Measurements from ENCODE around the gene RNF222. TPM values are rescaled to one million over a fixed set of nuclear protein-coding genes. Genes with fewer than 3 reads are reported as not detected.

Gene RNF222
- total and polyA plus RNA-seq, 2 of the 4 experiments (the other 2 are of a cell fraction), result not detected

DNA sequence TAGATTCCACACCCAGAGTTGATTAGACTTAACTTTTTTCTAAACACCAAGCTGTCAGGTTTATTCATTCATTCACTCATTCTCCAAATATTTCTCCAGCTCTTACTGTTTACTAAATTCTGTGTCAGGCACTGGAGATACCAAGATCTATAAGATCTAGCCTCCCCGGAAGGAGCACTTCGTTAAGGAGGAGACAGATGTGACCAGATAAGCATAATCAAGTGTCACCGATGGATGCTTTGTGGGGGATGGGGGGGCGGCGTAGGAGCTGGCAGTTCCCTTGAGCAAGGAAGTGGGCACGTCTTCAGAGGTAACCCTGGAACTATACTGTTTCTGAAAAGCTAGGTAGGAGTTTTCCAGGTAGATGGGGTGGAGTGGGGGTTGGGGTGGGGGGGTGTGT, 10.8 kb downstream of the RNF222 start:
- POLR2A ChIA-PET (ENCODE audit: unreplicated experiment), result interaction anchor here (0.5 kb wide), 1 partner anchor 735 kb away, joined by 4 read pairs; no protein-coding TSS in a partner anchor
- H3K23ac ChIP-seq (ENCODE audit: low read depth, low read length), result no peak overlapping the region

More for the DNA sequence above, 10.8 kb downstream of the RNF222 start:
- Histone ChIP-seq H3K14ac (replicated peaks; ENCODE audit: low read depth, low read length) (no peak overlapping the region), H2BK5ac (ENCODE audit: low read depth, low read length, poor library complexity, severe bottlenecking) (no peak overlapping the region), H2AK9ac (replicated peaks; ENCODE audit: low read depth, low read length, poor library complexity) (no peak overlapping the region), H3K36me3 (ENCODE audit: control insufficient read depth, insufficient read depth, low read length) (peaks cover 2% of the 10 kb centered on the region; the same call in 1 of the 2 replicates), H3K79me1 (ENCODE audit: low read depth in 1 of 2, low read length in 2 of 2) (peaks cover 0 to 15% of the 10 kb centered on the region in 2 experiments; a peak in 2 of 4 replicates), H4K91ac (ENCODE audit: insufficient read depth, low read depth, low read length) (0 out of 2 replicates have a peak overlapping the region, but pooled peaks have one; percentile 17), H4K20me1 (ENCODE audit: insufficient read depth, low read length) (peaks cover 16% of the 10 kb centered on the region; the same call in 1 of the 2 replicates), H3K4me1 (ENCODE audit: control insufficient read depth, insufficient read depth, low read length) (peaks cover 14% of the 10 kb centered on the region), H3K9ac (ENCODE audit: low read depth, low read length) (no peak overlapping the region), H2AFZ (replicated peaks; ENCODE audit: low read length, poor library complexity) (no peak overlapping the region), H4K8ac (ENCODE audit: low read depth in 2 of 2, low read length in 2 of 2) (no peak overlapping the region), H2BK15ac (ENCODE audit: low read depth, low read length) (no peak overlapping the region), H3K18ac (ENCODE audit: low read depth, low read length) (no peak overlapping the region), H3K9me3 (ENCODE audit: control insufficient read depth, insufficient read depth, low read length) (no peaks in the 10 kb centered on the region), H4K5ac (ENCODE audit: low read depth, low read length) (no peak overlapping the region), H3K27ac (ENCODE audit: insufficient read depth, low read length) (no peak overlapping the region), H3K4ac (ENCODE audit: low read depth, low read length) (no peak overlapping the region; the same call in 1 of the 2 replicates), H3K4me3 (ENCODE audit: insufficient read depth, low read depth, low read length) (no peak overlapping the region), H2AK5ac (ENCODE audit: low read depth, low read length) (peak overlapping the region; percentile 27; the same call in 1 of the 2 replicates), H3K9me1 (ENCODE audit: insufficient read depth, low read length) (peaks cover 4% of the 10 kb centered on the region), H2BK120ac (ENCODE audit: low read depth, low read length) (no peak overlapping the region), H3K56ac (ENCODE audit: extremely low read depth, insufficient read depth, low read length) (no peak overlapping the region), H3K4me2 (ENCODE audit: low read depth, low read length) (peak overlapping the region; percentile 23; the same call in 1 of the 2 replicates), H2BK20ac (ENCODE audit: low read depth, low read length) (no peak overlapping the region), H3K27me3 (ENCODE audit: control insufficient read depth, insufficient read depth, low read length) (no peaks in the 10 kb centered on the region)
- dilution Hi-C loops (cut with HindIII; ENCODE audit: low sequenced_read_pairs, unreplicated experiment) (no loop called here), in situ Hi-C loops (cut with MboI; ENCODE audit: low sequenced_read_pairs) (no loop called here), intact Hi-C loops (cut with micrococcal nuclease) (loop anchor here (10.0 kb wide), 1 partner anchor 238 kb away; no protein-coding TSS in a partner anchor)
- TF ChIP-seq MAFK (IDR thresholded peaks at IDR 0.05; ENCODE audit: low read depth, low read length) (no peak), MAZ (IDR thresholded peaks at IDR 0.05; ENCODE audit: borderline replicate concordance, low read depth, low read length) (no peak), BHLHE40 (IDR thresholded peaks at IDR 0.05; ENCODE audit: low read depth, low read length) (no peak), CEBPB (IDR thresholded peaks at IDR 0.05; ENCODE audit: low read depth, low read length) (no peak), POLR2A (IDR thresholded peaks at IDR 0.05; ENCODE audit: low read depth, low read length) (no peak), CHD1 (IDR thresholded peaks at IDR 0.05; ENCODE audit: low read depth, low read length) (no peak), RAD21 (IDR thresholded peaks at IDR 0.05; ENCODE audit: low read length) (no peak), ELK1 (IDR thresholded peaks at IDR 0.05; ENCODE audit: borderline replicate concordance, low read depth, low read length) (no peak), RCOR1 (IDR thresholded peaks at IDR 0.05; ENCODE audit: insufficient replicate concordance, low read length) (no peak), CTCF (conservative IDR thresholded peaks at IDR 0.05; ENCODE audit: low read depth, low read length) (no peak), FOS (IDR thresholded peaks at IDR 0.05; ENCODE audit: low read depth, low read length) (no peak), USF2 (IDR thresholded peaks at IDR 0.05; ENCODE audit: low read depth, low read length) (no peak)
- BruUV-seq (replicated peaks), result no TSS peak
- no peak for ATAC-seq (ENCODE audit: low read depth)
- WGBS, 2 experiments (ENCODE audit: extremely low coverage in 2 of 2, insufficient read length in 1 of 2), result no CpG with 5 or more reads among the region's 6 CpGs
- no peak for DNase-seq
- CTCF ChIA-PET, result interaction anchor here (1.2 kb wide), 1 partner anchor 23 kb away, joined by 5 read pairs; no protein-coding TSS in a partner anchor

Data from IMR-90 (cell line).